CD4-positive, alpha-beta T cell treated with Interleukin-15 for 4 hours (primary cell): ENCODE measurements around the gene TMEM248.
"Not testable (repeated sequence)": the region's sequence is repeated elsewhere in the genome, so short reads cannot be mapped to it uniquely, and the experiment has no call there.

ENCODE experiments used
- DNase-seq: peaks from one replicate; pipeline ENCODE4 v3.0.0-alpha.2; 2020; ENCODE audit warnings: low spot score

The TMEM248 gene, protein sequence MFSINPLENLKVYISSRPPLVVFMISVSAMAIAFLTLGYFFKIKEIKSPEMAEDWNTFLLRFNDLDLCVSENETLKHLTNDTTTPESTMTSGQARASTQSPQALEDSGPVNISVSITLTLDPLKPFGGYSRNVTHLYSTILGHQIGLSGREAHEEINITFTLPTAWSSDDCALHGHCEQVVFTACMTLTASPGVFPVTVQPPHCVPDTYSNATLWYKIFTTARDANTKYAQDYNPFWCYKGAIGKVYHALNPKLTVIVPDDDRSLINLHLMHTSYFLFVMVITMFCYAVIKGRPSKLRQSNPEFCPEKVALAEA

DNA sequence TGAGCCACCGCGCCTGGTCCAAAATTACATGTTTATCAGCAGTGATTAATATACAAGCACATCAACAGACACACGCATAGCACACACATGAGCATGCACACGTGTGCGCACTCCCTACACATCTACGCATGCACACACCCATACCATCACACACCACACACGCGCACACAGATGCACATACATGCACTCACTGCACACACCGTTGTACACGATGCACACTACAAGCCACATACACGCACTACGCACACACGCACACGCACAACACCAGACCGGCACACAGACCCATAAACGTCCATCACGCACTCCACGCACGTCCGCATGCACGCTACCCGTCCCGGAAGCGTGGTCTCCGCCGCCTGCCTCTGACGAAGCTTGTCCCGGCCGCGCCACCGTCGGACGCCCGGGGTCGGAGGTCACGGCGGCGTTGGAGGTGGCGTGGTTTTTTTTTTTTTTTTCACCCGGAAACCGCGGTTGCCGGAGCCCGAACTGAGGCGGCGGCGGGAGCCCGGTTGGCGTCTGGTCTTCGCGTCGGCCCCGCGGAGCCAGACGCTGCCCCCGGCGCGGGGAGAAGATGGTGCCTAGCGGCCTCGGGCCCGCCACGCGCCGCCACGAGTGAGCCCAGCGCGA lies at the start of gene TMEM248:
Gene TMEM248 (plus strand): TSS at position 457 of the 627 bp plus-strand sequence. CDS start 20,641 bp downstream, outside the sequence.
- peak; percentile 94 for DNase-seq

DNA sequence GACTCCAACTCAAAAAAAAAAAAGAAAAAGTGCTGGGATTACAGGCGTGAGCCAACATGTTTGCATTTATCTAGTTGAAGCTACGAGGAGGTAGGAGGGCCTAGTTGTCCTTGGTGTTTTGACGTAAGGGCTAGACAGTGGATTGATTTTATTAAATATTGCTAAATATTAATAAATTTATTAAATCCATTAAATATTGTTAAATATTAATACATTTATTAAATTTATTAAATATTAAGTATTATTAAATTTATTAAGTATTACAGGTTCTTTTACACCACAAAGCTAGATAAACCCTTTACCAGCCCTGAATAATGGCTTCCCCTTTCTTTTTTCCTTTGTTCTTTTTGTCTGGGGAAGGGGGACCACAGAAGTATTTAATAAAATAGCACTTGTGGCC lies 47.5 kb upstream of the TMEM248 start:
- no peak for DNase-seq

DNA sequence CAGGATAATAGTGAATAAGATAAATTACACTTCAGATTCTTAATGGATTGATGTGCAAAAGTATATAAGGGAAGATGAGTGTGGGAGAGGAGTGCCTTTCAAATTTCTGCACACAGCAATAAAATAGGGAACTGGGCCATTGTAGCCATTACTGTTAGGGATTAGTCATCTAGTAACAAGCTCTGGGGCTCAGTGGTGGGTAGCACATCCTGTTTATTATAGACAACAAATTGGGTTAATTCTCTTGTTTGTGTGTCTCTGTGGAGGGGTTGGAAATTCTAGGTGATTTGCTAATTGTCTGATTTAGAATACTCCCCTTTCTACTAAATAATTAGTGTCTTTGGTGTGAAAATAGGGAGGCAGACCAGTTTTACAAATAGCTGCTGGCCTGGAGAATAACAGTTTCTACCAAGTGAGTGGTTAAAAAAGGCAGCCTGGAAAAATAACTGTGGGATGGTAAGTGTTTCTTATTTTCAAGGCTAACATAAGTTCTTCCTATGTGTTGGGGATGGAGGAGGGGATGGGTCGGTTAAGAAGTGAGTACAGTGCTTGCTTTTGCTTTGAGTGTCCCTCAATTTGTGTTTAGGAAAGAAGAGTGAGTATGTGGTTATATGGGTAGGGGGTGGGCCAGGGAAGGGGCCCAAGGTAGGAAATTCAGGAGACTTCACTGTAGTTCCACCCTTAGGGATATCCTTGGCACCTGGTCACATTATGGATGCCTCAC lies 43.3 kb upstream of the TMEM248 start:
- no peak for DNase-seq

DNA sequence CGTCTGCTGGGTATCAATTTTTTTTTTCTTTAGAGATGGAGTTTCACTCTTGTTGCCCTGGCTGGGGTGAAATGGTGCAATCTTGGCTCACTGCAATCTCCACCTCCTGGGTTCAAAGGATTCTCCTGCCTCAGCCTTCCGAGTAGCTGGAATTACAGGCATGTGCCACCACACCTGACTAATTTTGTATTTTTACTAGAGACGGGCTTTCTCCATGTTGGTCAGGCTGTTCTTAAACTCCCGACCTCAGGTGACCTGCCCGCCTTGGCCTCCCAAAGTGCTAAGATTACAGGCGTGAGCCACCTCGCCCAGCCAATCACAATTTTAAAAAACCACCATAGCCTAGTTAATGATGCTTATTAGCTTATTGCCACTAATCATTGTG lies 42.7 kb upstream of the TMEM248 start:
- not testable (repeated sequence) for DNase-seq

DNA sequence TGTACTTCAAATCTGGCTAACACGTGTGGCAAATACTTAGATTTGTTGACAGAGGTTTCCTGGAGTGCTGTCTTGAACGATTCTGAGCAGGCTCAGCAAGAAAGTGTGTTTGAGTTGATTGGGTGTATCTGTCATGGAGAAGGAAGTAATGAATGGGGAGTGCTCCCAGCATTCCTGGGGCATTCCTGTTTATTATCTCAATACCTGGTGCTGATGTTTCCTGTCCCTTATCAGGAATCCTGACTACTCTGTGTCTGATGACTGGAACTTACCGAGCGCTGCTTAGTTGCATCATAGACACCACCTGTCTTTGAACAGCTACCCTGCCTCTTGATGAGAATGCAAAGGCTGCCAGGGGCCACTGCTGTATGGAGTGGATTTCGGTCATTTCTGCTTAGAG lies 41.0 kb upstream of the TMEM248 start:
- no peak for DNase-seq

DNA sequence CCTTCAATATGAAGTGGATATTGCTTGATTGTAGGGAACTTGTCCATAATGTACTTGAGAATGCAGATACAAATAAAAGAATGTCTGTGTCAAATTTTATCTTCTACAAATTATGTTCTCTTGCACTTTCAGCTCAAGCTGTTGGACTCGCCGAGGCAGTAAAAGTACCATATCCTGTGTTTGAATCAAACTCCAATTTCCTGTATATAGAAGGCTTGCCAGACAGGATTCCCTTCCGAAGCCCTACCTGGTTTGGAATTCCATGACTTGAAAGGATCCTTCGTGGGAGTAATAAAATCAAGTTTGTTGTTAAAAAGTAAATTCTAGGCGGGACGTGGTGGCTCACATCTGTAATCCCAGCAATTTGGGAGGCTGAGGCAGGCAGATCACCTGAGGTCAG lies 40.4 kb upstream of the TMEM248 start:
- DNase-seq: not testable (repeated sequence)

DNA sequence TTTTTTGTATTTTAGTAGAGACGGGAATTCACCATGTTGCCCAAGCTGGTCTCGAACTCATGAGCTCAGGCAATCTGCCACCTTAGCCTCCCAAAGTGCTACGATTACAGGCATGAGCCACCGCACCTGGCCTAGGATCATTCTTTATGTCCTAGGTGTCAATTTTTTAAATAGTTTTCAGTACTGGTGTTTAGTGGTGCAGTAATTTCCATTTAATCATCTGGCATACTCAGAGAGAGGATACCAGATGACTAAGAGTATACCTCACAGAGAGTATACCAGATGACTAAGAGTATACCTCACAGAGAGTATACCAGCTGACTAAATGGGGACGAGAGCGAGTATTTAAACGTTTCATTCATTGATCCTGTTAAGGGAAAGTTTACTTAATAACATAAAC lies 37.3 kb upstream of the TMEM248 start:
- no peak for DNase-seq

DNA sequence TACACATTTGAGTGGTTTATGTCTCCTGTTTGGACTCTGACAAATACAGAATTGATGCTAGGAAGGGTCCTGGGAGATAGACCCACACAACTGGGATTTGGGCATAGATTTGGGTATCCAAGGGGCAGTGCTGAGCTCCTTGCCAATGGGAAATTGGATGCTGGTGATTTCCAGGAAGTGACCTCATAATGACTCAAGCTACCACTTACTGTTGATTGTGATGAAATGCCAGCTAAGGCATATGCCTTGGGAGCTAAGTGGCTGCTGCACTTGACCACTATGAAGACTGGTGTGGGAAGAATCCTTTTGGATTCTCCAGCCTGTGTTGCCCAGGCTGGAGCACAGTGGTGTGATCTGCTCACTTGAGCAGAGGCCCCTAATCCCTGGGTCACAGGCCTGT lies 36.5 kb upstream of the TMEM248 start:
- DNase-seq: not testable (repeated sequence)

GRCh38 chr7:66886152-66886551 lies 34.9 kb upstream of the TMEM248 start:
- DNase-seq: no peak

DNA sequence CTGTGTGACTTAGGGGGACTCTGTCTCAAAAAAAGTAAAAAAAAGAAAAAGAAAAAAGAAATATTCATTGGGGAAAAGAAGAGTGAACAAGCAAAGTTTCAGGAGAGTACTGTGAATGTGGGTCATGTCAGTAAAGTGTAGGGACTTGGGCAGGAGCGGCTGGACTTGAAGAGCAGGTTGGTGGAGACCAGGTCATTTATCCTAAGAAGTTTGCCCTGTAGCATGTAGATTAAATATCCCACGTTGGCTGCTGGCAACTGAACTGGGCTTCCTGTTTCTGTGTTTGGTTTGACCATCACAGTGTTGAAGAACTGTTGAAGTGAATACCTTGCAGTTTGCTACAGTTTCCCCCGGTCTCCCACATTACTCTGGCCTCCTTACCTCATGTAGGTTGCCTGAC lies 32.8 kb upstream of the TMEM248 start:
- DNase-seq: not testable (repeated sequence)

DNA sequence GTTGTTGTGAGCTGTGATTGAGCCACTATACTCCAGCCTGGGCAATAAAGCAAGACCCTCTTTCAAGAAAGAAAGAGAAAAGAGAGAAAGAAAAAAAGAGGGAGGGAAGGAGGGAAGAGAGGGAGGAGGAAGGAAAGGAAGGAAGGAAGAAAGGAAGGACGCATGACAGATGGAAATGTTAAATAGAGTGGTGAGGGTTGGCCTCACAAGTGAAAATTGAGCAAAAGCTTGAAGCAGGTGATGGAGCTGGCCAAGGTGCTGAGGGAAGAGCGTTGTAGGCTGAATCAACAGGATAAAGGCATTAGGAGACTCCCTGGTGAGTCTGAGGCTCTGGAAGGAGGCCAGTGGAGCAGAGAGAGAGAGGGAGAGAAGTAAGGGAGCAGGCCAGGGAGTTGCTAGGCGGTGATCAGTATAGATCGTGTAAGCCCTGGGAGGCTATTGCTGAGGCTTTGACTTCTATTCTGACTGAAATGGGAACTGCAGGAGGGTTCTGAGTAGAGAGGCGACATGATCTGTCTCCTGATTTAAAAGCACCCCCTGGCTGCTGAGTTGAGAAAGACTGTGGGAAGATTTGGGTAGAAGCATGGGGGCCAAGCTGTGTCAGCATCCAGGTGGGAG lies 26.5 kb upstream of the TMEM248 start:
- no peak for DNase-seq

- DNase-seq: no peak
These were observed 24.6 kb upstream of the TMEM248 start for GRCh38 chr7:66896441-66896840.

DNA sequence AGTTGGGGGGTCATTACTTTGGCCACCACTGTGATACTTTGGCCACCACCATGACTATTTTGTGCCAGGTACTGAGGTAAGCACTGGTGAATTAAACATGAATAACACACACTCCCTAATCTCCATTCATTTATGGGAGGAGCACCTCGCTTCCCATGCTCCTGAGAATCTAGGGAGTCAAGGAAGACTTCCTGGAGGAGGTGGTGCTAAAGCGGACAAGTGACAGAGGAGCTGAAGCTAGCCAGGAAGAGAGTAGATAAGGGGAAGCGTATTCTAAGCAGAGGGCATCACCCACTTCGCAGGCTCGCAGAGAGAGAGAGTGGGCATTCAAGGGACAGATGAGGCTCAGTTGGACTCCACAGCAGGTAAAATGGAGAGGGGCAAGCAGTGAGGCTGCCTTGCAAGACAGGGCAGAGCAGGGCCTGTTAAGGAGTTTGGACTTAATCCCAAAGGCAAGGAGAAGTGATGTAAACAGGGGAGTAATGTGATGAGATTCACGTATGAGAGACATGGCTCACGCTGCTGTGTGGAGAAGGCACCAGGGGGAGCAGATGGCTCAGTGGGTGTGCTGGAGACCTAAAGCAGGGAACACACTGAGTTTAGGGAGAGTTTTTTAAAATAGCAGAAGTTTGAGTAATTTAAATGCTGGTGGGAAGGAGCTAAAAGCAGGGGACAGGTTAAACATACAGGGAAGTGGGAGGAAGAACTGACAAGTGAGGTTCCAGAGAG lies 21.3 kb upstream of the TMEM248 start:
- no peak for DNase-seq

DNA sequence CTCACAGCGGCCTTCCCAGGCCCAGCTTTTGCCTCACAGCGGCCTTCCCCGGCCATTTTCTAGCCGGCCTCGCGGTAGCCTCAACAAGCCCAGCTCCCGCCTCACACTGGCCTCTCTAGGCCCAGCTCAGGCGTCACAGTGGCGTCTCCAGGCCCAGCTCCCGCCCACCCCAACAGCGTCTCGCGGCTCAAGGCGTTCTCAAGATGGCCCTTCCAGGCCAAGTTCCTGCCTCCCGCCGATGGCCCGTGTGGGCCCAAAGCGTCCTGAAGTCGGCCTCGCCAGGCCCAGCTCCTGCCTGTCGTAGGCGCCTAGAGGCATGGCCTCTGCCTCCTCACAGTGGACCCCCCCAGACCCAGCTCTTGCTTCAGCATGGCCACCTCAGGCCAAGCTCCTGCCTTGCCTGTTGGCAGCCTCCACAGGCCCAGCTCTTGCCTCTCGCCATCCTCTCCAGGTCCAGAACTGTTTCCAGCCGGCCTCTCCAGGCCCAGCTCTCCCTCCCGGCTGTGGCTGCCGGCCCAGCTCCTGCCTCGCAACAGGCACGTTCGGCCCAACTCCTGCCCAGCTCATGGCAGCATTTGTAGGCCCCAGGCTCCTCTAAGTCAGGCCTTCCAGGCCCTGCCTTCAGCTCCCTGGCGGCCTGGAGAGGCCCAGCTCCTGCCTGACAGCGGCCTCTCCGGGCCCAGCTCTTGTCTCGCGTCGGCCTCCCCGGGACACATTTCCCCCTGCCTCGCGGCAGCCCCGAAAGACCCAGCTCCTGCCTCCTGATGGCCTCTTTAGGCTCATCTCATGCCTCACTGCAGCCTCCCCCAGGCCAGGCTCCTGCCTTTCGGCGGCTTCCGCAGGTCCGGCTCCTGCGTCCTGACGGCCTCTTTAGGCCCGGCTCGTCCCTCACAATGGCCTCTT lies 18.8 kb upstream of the TMEM248 start:
- DNase-seq: no peak

DNA sequence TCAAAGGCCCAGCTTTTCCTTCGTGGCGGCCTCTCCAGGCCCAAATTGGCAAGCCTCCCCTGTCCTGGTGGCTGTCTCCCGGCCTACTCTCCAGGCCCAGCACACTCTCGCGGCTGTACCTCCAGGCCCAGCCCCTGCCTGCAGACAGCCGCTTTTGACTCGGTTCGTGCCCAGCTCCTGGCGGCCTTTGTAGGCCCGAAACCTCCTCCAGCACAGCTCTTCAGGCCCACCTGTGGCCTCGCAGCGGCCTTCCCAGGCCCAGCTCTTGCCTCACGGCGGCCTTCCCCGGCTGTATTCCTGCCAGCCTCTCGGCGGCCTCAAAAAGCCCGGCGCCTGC lies 18.2 kb upstream of the TMEM248 start:
- DNase-seq: no peak

DNA sequence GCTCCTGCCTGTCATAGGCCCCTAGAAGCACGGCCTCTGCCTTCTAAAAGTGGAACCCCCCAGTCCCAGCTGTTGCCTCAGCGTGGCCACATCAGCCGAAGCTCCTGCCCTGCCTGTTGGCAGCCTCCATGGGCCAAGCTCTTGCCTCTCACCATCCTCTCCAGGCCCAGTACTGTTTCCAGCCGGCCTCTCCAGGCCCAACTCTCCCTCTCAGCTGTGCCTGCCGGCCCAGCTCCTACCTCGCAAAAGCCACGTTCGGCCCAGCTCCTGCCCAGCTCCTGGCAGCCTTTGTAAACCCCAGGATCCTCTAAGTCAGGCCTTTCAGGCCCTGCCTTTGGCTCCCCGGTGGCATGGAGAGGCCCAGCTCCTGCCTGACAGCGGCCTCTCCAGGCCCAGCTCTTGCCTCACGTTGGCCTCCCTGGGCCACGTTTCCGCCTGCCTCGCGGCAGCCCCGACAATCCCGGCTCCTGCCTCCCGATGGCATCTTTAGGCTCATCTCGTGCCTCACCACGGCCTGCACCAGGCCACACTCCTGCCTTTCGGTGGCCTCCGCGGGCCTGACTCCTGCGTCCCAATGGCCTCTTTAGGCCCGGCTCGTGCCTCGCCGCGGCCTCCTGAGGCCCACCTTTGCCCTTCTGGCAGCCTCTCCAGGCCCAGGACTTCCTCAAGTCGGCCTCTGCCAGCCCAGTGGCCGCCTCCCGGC lies 17.5 kb upstream of the TMEM248 start:
- DNase-seq: no peak

GRCh38 chr7:66904063-66904593 lies 16.9 kb upstream of the TMEM248 start:
- no peak for DNase-seq

GRCh38 chr7:66905278-66905677 lies 15.7 kb upstream of the TMEM248 start:
- no peak for DNase-seq

DNA sequence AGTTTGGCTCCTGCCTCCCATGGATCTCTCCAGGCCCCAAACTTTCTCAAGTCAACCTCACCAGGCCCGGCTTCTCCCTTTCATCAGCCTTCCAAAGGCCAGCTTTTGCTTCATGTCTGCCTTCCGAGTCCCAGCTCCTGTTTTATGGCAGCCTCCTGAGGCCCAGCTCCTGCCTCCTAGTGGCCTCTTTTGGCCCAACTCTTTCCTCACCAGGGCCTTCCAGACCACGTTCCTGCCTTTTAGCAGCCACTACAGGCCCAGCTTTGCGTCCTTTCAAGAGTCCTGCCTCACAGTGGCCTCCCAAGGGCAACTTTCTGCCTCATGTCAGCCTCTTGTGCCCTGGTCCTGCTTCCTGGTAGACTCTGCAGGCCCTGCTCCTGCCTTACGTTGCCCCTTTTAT lies 15.3 kb upstream of the TMEM248 start:
- DNase-seq: no peak

DNA sequence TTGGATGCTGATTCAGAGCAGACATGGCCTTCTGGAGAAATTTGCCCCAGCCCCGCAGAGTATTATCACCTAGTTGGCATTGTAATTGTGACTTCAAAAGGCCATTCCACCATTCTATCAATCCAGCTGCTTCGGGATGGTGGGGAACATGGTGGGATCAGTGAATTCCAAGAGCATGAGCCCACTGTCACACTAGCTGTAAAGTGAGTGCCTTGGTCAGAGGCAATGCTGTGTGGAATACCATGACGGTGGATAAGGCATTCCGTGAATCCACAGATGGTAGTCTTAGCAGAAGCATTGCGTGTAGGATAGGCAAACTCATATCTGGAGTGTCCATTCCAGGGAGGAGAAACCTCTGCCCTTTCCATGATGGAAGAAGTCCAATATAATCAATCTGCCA lies 13.3 kb upstream of the TMEM248 start:
- DNase-seq: no peak
